Vagina (tissue), 2 donors: Measurements from ENCODE around the gene LTBP4.

Experiments
- POLR2A ChIP-seq, 2 donors: fragments of 450-650 bp; IDR thresholded peaks; one replicate each; pipeline ENCODE4 v1.6.1; 2017; ENCODE audit warnings: antibody characterized with exemption in 2 of 2, mild to moderate bottlenecking in 2 of 2, moderate library complexity in 2 of 2
- POLR2AphosphoS5 ChIP-seq, 2 donors: sonication (generic); formaldehyde crosslinking; IDR thresholded peaks; one replicate each; pipeline ENCODE4 v1.9.0; 2017; ENCODE audit warnings: antibody characterized with exemption in 2 of 2, mild to moderate bottlenecking in 2 of 2, low read depth in 1 of 2; ENCODE audit not compliant: insufficient read depth in 1 of 2
- TF ChIP-seq, protein P1 (sequence below), 3 experiments: fragments of 450-650 bp in 2 of 3; fragments of 200-600 bp in 1 of 3; sonication (generic) in 1 of 3; IDR thresholded peaks; one replicate each; pipeline ENCODE4 v1.5.1; 2017 to 2019; ENCODE audit warnings: antibody characterized with exemption in 3 of 3, mild to moderate bottlenecking in 2 of 3, moderate library complexity in 2 of 3

DNA sequence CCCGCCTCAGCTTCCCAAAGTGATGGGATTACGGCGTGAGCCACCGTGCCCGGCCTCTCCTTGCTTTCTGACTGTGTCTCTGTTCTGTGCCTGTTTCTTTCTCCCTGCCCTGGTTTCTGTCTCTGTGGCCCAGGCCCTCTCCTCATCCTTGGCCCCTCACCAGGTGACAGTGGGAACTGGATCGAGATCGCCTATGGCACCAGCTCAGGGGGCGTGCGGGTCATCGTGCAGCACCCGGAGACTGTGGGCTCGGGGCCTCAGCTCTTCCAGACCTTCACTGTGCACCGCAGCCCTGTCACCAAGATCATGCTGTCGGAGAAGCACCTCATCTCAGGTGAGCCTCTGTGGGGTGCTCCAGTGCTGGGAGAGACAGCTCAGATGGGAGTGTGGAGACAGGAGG lies 14.6 kb upstream of the LTBP4 start:
- TF ChIP-seq, protein P1, sequence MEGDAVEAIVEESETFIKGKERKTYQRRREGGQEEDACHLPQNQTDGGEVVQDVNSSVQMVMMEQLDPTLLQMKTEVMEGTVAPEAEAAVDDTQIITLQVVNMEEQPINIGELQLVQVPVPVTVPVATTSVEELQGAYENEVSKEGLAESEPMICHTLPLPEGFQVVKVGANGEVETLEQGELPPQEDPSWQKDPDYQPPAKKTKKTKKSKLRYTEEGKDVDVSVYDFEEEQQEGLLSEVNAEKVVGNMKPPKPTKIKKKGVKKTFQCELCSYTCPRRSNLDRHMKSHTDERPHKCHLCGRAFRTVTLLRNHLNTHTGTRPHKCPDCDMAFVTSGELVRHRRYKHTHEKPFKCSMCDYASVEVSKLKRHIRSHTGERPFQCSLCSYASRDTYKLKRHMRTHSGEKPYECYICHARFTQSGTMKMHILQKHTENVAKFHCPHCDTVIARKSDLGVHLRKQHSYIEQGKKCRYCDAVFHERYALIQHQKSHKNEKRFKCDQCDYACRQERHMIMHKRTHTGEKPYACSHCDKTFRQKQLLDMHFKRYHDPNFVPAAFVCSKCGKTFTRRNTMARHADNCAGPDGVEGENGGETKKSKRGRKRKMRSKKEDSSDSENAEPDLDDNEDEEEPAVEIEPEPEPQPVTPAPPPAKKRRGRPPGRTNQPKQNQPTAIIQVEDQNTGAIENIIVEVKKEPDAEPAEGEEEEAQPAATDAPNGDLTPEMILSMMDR (IDR thresholded peaks at IDR 0.05): no peak
- no peak for TF ChIP-seq POLR2AphosphoS5 (IDR thresholded peaks at IDR 0.05; ENCODE audit: insufficient read depth in 1 of 2, low read depth in 1 of 2)
- no peak for TF ChIP-seq POLR2A (IDR thresholded peaks at IDR 0.05)
